IMR-90 (cell line): ENCODE results near the gene NPAS3. TPM values are rescaled to one million over a fixed set of nuclear protein-coding genes. Genes with fewer than 3 reads are reported as not detected.

Experiments
- ATAC-seq: fragments of 200-7000 bp; cut with Tn5 transposase; 2 replicates; pipeline ENCODE4 v1.9.1; 2020; ENCODE audit warnings: low read depth, mild to moderate bottlenecking, moderate library complexity
- BruUV-seq: library from RNA; stranded (reverse); fragments of 400-500 nt; replicated peaks from 2 replicates; lab custom pipeline; 2021; lab: Mats Ljungman, UMichigan
- CTCF ChIA-PET: fragments of 300-600 bp; formaldehyde crosslinking; extraction: SDS; loops from one replicate; lab custom pipeline; 2021; ENCODE audit warnings: antibody characterized with exemption; lab: Yijun Ruan, JAX
- POLR2A ChIA-PET: fragments of 300-600 bp; sonication (Branson Sonifier 250); formaldehyde crosslinking; loops from one replicate; lab custom pipeline; 2022; ENCODE audit warnings: antibody characterized with exemption; ENCODE audit not compliant: unreplicated experiment; lab: Charles Lee
- DNase-seq: peaks from one replicate; pipeline ENCODE4 v3.0.0; 2013
- H2AFZ ChIP-seq: replicated peaks from 2 replicates; pipeline ENCODE3; 2013; ENCODE audit warnings: low read length, mild to moderate bottlenecking; ENCODE audit not compliant: poor library complexity
- H2AK5ac ChIP-seq: 2 replicates; pipeline ENCODE4 v1.6.1; 2013; ENCODE audit warnings: low read depth, low read length, inconsistent platforms
- H2AK9ac ChIP-seq: replicated peaks from 2 replicates; pipeline ENCODE3; 2013; ENCODE audit warnings: mild to moderate bottlenecking, low read depth, low read length, moderate library complexity; ENCODE audit not compliant: poor library complexity
- H2BK120ac ChIP-seq: 2 replicates; pipeline ENCODE4 v1.6.1; 2013; ENCODE audit warnings: low read depth, low read length, inconsistent platforms
- H2BK15ac ChIP-seq: 3 replicates; pipeline ENCODE4 v1.6.1; 2013; ENCODE audit warnings: low read depth, low read length, inconsistent platforms
- H2BK20ac ChIP-seq: 2 replicates; pipeline ENCODE4 v1.6.1; 2013; ENCODE audit warnings: low read depth, mild to moderate bottlenecking, inconsistent platforms, low read length, moderate library complexity
- H2BK5ac ChIP-seq: 2 replicates; pipeline ENCODE4 v1.6.1; 2013; ENCODE audit warnings: mild to moderate bottlenecking, low read depth, low read length, inconsistent platforms; ENCODE audit not compliant: poor library complexity, severe bottlenecking
- H3K14ac ChIP-seq: replicated peaks from 2 replicates; pipeline ENCODE4 v1.6.1; 2013; ENCODE audit warnings: low read depth, low read length, inconsistent platforms
- H3K18ac ChIP-seq: 2 replicates; pipeline ENCODE4 v1.6.1; 2013; ENCODE audit warnings: low read depth, low read length, control low read depth
- H3K23ac ChIP-seq: 2 replicates; pipeline ENCODE4 v1.6.1; 2013; ENCODE audit warnings: low read depth, low read length, inconsistent platforms
- H3K27ac ChIP-seq: 2 replicates; pipeline ENCODE4 v1.5.1; 2013; ENCODE audit warnings: mild to moderate bottlenecking, control low read depth, low read length; ENCODE audit not compliant: insufficient read depth
- H3K27me3 ChIP-seq: 2 replicates; pipeline ENCODE4 v1.6.1; 2013; ENCODE audit warnings: low read length; ENCODE audit not compliant: control insufficient read depth, insufficient read depth
- H3K36me3 ChIP-seq: 2 replicates; pipeline ENCODE4 v1.6.1; 2013; ENCODE audit warnings: low read length, mixed read lengths; ENCODE audit not compliant: control insufficient read depth, insufficient read depth
- H3K4ac ChIP-seq: 2 replicates; pipeline ENCODE4 v1.6.1; 2013; ENCODE audit warnings: low read depth, low read length, inconsistent platforms
- H3K4me1 ChIP-seq: 2 replicates; pipeline ENCODE4 v1.6.1; 2013; ENCODE audit warnings: low read length, mixed read lengths; ENCODE audit not compliant: control insufficient read depth, insufficient read depth
- H3K4me2 ChIP-seq: 2 replicates; pipeline ENCODE4 v1.6.1; 2013; ENCODE audit warnings: low read depth, mild to moderate bottlenecking, control low read depth, low read length, moderate library complexity
- H3K4me3 ChIP-seq: 2 replicates; pipeline ENCODE4 v1.5.1; 2013; ENCODE audit warnings: low read depth, mild to moderate bottlenecking, control low read depth, low read length, moderate library complexity; ENCODE audit not compliant: insufficient read depth
- H3K56ac ChIP-seq: 2 replicates; pipeline ENCODE4 v1.6.1; 2013; ENCODE audit warnings: low read length, inconsistent platforms; ENCODE audit not compliant: insufficient read depth; ENCODE audit errors: extremely low read depth
- H3K79me1 ChIP-seq, 2 experiments: 2 replicates each; pipeline ENCODE4 v1.6.1; 2013; ENCODE audit warnings: low read length in 2 of 2, inconsistent platforms in 1 of 2, low read depth in 1 of 2
- H3K9ac ChIP-seq: 2 replicates; pipeline ENCODE4 v1.6.1; 2013; ENCODE audit warnings: low read depth, low read length, control low read depth
- H3K9me1 ChIP-seq: 2 replicates; pipeline ENCODE4 v1.6.1; 2013; ENCODE audit warnings: low read length, inconsistent platforms; ENCODE audit not compliant: insufficient read depth
- H3K9me3 ChIP-seq: 2 replicates; pipeline ENCODE4 v1.6.1; 2013; ENCODE audit warnings: low read length; ENCODE audit not compliant: control insufficient read depth, insufficient read depth
- H4K20me1 ChIP-seq: 2 replicates; pipeline ENCODE4 v1.6.1; 2013; ENCODE audit warnings: low read length, inconsistent platforms; ENCODE audit not compliant: insufficient read depth
- H4K5ac ChIP-seq: 2 replicates; pipeline ENCODE4 v1.6.1; 2013; ENCODE audit warnings: mild to moderate bottlenecking, low read depth, low read length, control low read depth
- H4K8ac ChIP-seq, 2 experiments: 2 replicates each; pipeline ENCODE4 v1.6.1; 2013; ENCODE audit warnings: low read depth in 2 of 2, low read length in 2 of 2, control low read depth in 1 of 2, inconsistent platforms in 1 of 2
- H4K91ac ChIP-seq: 2 replicates; pipeline ENCODE4 v1.6.1; 2013; ENCODE audit warnings: low read depth, low read length, inconsistent platforms; ENCODE audit not compliant: insufficient read depth
- BHLHE40 ChIP-seq: fragments of 150-350 bp; IDR thresholded peaks from 2 replicates; pipeline ENCODE4 v1.6.1; 2016; ENCODE audit warnings: mild to moderate bottlenecking, low read depth, low read length
- CEBPB ChIP-seq: IDR thresholded peaks from 2 replicates; pipeline ENCODE4 v1.6.1; 2012; ENCODE audit warnings: low read depth, low read length, improper control_type of control experiment
- CHD1 ChIP-seq: IDR thresholded peaks from 2 replicates; pipeline ENCODE4 v1.6.1; 2012; ENCODE audit warnings: low read depth, low read length, improper control_type of control experiment
- FOS ChIP-seq: fragments of 150-350 bp; IDR thresholded peaks from 2 replicates; pipeline ENCODE4 v1.6.1; 2016; ENCODE audit warnings: low read depth, low read length
- MAFK ChIP-seq: IDR thresholded peaks from 2 replicates; pipeline ENCODE4 v1.6.1; 2012; ENCODE audit warnings: low read depth, low read length, improper control_type of control experiment
- MAZ ChIP-seq: IDR thresholded peaks from 2 replicates; pipeline ENCODE4 v1.6.1; 2012; ENCODE audit warnings: low read depth, mild to moderate bottlenecking, low read length, improper control_type of control experiment, moderate library complexity, borderline replicate concordance
- MXI1 ChIP-seq: IDR thresholded peaks from 2 replicates; pipeline ENCODE4 v1.6.1; 2012; ENCODE audit warnings: low read depth, mild to moderate bottlenecking, low read length, moderate library complexity, borderline replicate concordance
- NFE2L2 ChIP-seq: fragments of 150-350 bp; IDR thresholded peaks from 2 replicates; pipeline ENCODE4 v1.6.1; 2016; ENCODE audit warnings: low read depth, mild to moderate bottlenecking, low read length
- POLR2A ChIP-seq: IDR thresholded peaks from 2 replicates; pipeline ENCODE4 v1.6.1; 2012; ENCODE audit warnings: mild to moderate bottlenecking, low read depth, low read length
- RAD21 ChIP-seq: IDR thresholded peaks from 2 replicates; pipeline ENCODE4 v1.6.1; 2012; ENCODE audit warnings: low read length, improper control_type of control experiment
- RCOR1 ChIP-seq: IDR thresholded peaks from 2 replicates; pipeline ENCODE4 v1.6.1; 2012; ENCODE audit warnings: mild to moderate bottlenecking, low read length, improper control_type of control experiment; ENCODE audit not compliant: insufficient replicate concordance
- RFX5 ChIP-seq: IDR thresholded peaks from 2 replicates; pipeline ENCODE4 v1.8.0; 2012; ENCODE audit warnings: low read depth, mild to moderate bottlenecking, low read length, moderate library complexity
- SMC3 ChIP-seq: fragments of 150-350 bp; IDR thresholded peaks from 2 replicates; pipeline ENCODE4 v1.6.1; 2016; ENCODE audit warnings: low read depth, mild to moderate bottlenecking, antibody characterized with exemption, low read length, moderate library complexity
- WGBS, 2 experiments: methylation state at CpG; one replicate each; pipeline versions ENCODE4 v1.1.5 to v1.1.7; 2013; ENCODE audit warnings: missing lambda C conversion rate in 2 of 2; ENCODE audit not compliant: insufficient read length in 1 of 2; ENCODE audit errors: extremely low coverage in 2 of 2; 5-methylcytosine and 5-hydroxymethylcytosine counted together
- dilution Hi-C: fragments of 300-500 bp; cut with HindIII; formaldehyde crosslinking; loops from one replicate; pipeline ENCODE4 v1.14.3; 2018; ENCODE audit warnings: low sequenced_read_pairs; ENCODE audit not compliant: unreplicated experiment
- in situ Hi-C: fragments of 300-500 bp; cut with MboI; formaldehyde crosslinking; loops from 3 replicates; pipeline ENCODE4 v1.14.3; 2019; ENCODE audit warnings: low sequenced_read_pairs, inconsistent platforms, mixed read lengths
- intact Hi-C: fragments of 100-400 bp; cut with micrococcal nuclease; formaldehyde crosslinking; loops from 2 replicates; pipeline ENCODE4 v1.10.0; 2022
- polyA plus RNA-seq, 3 experiments: library from polyadenylated mRNA; depleted of rRNA; stranded (reverse); fragments of >200 nt; gene quantifications; 2 replicates each; pipeline ENCODE4 v1.2.3, GENCODE V29; 2012; ENCODE audit warnings: low replicate concordance in 1 of 3
- total RNA-seq: library from RNA; depleted of rRNA; stranded (reverse); fragments of >200 nt; gene quantifications from 2 replicates; pipeline ENCODE4 v1.2.3, GENCODE V29; 2012
- TF ChIP-seq, protein P1 (sequence below): fragments of 150-350 bp; IDR thresholded peaks from 2 replicates; pipeline ENCODE4 v1.6.1; 2017; ENCODE audit warnings: mild to moderate bottlenecking, antibody characterized with exemption, low read length, low read depth
- TF ChIP-seq, protein P2 (sequence below): fragments of 150-350 bp; IDR thresholded peaks from 2 replicates; pipeline ENCODE4 v1.6.1; 2016; ENCODE audit warnings: low read depth, mild to moderate bottlenecking, low read length, moderate library complexity, borderline replicate concordance
- TF ChIP-seq, protein P3 (sequence below): conservative IDR thresholded peaks from 2 replicates; pipeline ENCODE4 v1.5.1; 2012; ENCODE audit warnings: mild to moderate bottlenecking, low read depth, low read length, improper control_type of control experiment

The NPAS3 gene
- total and polyA plus RNA-seq, 2 of the 4 experiments (the other 2 are of a cell fraction): not detected

DNA sequence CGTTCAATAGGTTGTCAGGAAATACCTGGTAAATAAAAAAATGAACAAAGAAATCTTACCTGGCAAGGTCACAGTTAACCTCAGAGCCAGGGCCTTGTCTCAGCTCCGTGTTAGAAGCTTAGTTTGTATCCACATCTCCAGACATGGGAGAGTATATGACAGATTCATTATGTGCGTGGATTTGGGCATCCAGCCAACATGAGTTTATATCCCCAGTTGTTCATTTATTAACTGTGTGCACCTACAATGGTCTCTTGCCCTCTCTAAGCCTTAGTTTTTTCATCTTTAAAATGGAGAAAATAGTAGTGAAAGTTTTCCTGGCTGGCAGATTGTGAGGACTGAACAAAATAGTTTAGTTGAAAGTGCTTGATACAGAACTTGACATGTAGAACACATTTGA, 437.8 kb downstream of the NPAS3 start:
- Histone ChIP-seq H4K91ac (no peak overlapping the region), H2AK5ac (no peak overlapping the region), H3K9me1 (no peaks in the 10 kb centered on the region), H3K4me2 (no peak overlapping the region), H4K5ac (no peak overlapping the region), H4K8ac (no peak overlapping the region), H3K36me3 (no peaks in the 10 kb centered on the region), H3K9ac (no peak overlapping the region), H3K18ac (no peak overlapping the region), H3K27ac (no peak overlapping the region), H3K4ac (no peak overlapping the region), H2AK9ac (no peak overlapping the region), H3K27me3 (no peaks in the 10 kb centered on the region), H3K23ac (no peak overlapping the region), H2AFZ (no peak overlapping the region), H2BK20ac (no peak overlapping the region), H2BK120ac (no peak overlapping the region), H3K9me3 (no peaks in the 10 kb centered on the region), H2BK15ac (no peak overlapping the region), H3K56ac (no peak overlapping the region), H2BK5ac (no peak overlapping the region), H3K4me1 (no peaks in the 10 kb centered on the region), H3K79me1 (no peaks in the 10 kb centered on the region), H3K4me3 (no peak overlapping the region), H3K14ac (no peak overlapping the region), H4K20me1 (no peaks in the 10 kb centered on the region)
- no CpG with 5 or more reads among the region's 3 CpGs for WGBS, 2 experiments
- BruUV-seq: no TSS peak
- ChIA-PET POLR2A (no interaction called here), CTCF (no interaction called here)
- in situ Hi-C loops (no loop called here), dilution Hi-C loops (no loop called here), intact Hi-C loops (no loop called here)
- no peak for TF ChIP-seq POLR2A
- TF ChIP-seq SMC3: no peak
- TF ChIP-seq RAD21: no peak
- no peak for TF ChIP-seq MAFK
- no peak for TF ChIP-seq CHD1
- TF ChIP-seq, protein P1, sequence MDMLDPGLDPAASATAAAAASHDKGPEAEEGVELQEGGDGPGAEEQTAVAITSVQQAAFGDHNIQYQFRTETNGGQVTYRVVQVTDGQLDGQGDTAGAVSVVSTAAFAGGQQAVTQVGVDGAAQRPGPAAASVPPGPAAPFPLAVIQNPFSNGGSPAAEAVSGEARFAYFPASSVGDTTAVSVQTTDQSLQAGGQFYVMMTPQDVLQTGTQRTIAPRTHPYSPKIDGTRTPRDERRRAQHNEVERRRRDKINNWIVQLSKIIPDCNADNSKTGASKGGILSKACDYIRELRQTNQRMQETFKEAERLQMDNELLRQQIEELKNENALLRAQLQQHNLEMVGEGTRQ: no peak
- no peak for TF ChIP-seq MAZ
- no peak for TF ChIP-seq BHLHE40
- TF ChIP-seq, protein P2, sequence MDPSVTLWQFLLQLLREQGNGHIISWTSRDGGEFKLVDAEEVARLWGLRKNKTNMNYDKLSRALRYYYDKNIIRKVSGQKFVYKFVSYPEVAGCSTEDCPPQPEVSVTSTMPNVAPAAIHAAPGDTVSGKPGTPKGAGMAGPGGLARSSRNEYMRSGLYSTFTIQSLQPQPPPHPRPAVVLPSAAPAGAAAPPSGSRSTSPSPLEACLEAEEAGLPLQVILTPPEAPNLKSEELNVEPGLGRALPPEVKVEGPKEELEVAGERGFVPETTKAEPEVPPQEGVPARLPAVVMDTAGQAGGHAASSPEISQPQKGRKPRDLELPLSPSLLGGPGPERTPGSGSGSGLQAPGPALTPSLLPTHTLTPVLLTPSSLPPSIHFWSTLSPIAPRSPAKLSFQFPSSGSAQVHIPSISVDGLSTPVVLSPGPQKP: no peak
- TF ChIP-seq, protein P3, sequence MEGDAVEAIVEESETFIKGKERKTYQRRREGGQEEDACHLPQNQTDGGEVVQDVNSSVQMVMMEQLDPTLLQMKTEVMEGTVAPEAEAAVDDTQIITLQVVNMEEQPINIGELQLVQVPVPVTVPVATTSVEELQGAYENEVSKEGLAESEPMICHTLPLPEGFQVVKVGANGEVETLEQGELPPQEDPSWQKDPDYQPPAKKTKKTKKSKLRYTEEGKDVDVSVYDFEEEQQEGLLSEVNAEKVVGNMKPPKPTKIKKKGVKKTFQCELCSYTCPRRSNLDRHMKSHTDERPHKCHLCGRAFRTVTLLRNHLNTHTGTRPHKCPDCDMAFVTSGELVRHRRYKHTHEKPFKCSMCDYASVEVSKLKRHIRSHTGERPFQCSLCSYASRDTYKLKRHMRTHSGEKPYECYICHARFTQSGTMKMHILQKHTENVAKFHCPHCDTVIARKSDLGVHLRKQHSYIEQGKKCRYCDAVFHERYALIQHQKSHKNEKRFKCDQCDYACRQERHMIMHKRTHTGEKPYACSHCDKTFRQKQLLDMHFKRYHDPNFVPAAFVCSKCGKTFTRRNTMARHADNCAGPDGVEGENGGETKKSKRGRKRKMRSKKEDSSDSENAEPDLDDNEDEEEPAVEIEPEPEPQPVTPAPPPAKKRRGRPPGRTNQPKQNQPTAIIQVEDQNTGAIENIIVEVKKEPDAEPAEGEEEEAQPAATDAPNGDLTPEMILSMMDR: no peak
- TF ChIP-seq MXI1: no peak
- no peak for TF ChIP-seq CEBPB
- TF ChIP-seq FOS: no peak
- no peak for TF ChIP-seq NFE2L2
- no peak for TF ChIP-seq RCOR1
- no peak for TF ChIP-seq RFX5
- ATAC-seq (no peak), DNase-seq (no peak)
